PC-3 (cell line): ENCODE measurements around the gene CAPG. TPM values are rescaled to one million over a fixed set of nuclear protein-coding genes. Genes with fewer than 3 reads are reported as not detected.
"Not testable (repeated sequence)": the region's sequence is repeated elsewhere in the genome, so short reads cannot be mapped to it uniquely, and the experiment has no call there.

Experiments used
- ATAC-seq: fragments of 200-7000 bp; cut with Tn5 transposase; 2 replicates; pipeline ENCODE4 v1.9.1; 2020; ENCODE audit warnings: mild to moderate bottlenecking, moderate library complexity
- BruUV-seq: library from RNA; stranded (reverse); fragments of 400-500 nt; replicated peaks from 2 replicates; lab custom pipeline; 2021; lab: Mats Ljungman, UMichigan
- CTCF ChIA-PET: fragments of 300-600 bp; sonication (Branson Sonifier 250); formaldehyde crosslinking; loops from one replicate; lab custom pipeline; 2022; ENCODE audit warnings: antibody characterized with exemption; lab: Charles Lee
- POLR2A ChIA-PET: fragments of 300-600 bp; sonication (Branson Sonifier 250); formaldehyde crosslinking; loops from one replicate; lab custom pipeline; 2022; ENCODE audit warnings: antibody characterized with exemption; ENCODE audit not compliant: unreplicated experiment; lab: Charles Lee
- DNase-seq: peaks from one replicate; pipeline ENCODE4 v3.0.0-alpha.2; 2015
- H2AFZ ChIP-seq: fragments of 300-600 bp; sonication (generic); 2 replicates; pipeline ENCODE4 v1.6.0; 2016; ENCODE audit warnings: antibody characterized with exemption, low read length
- H3F3A ChIP-seq: fragments of 300-600 bp; sonication (generic); one replicate; pipeline ENCODE4 v1.6.0; 2017; ENCODE audit warnings: antibody characterized with exemption, low read length, control low read depth, mild to moderate bottlenecking; ENCODE audit not compliant: unreplicated experiment
- H3K27ac ChIP-seq: fragments of 300-600 bp; sonication (generic); 2 replicates; pipeline ENCODE4 v1.5.1; 2016; ENCODE audit warnings: mild to moderate bottlenecking, low read length
- H3K27me3 ChIP-seq: fragments of 300-600 bp; sonication (generic); 2 replicates; pipeline ENCODE4 v1.6.1; 2016; ENCODE audit warnings: low read length, mixed read lengths
- H3K36me3 ChIP-seq: fragments of 300-600 bp; sonication (generic); 2 replicates; pipeline ENCODE4 v1.6.1; 2016; ENCODE audit warnings: low read depth, mixed run types, low read length, mixed read lengths
- H3K4me1 ChIP-seq: fragments of 300-600 bp; sonication (generic); 2 replicates; pipeline ENCODE4 v1.5.1; 2016; ENCODE audit warnings: low read length; ENCODE audit not compliant: insufficient read depth
- H3K4me2 ChIP-seq: fragments of 300-600 bp; sonication (generic); 2 replicates; pipeline ENCODE4 v1.6.0; 2016; ENCODE audit warnings: low read length
- H3K4me3 ChIP-seq: fragments of 300-600 bp; sonication (generic); 2 replicates; pipeline ENCODE4 v1.5.1; 2016; ENCODE audit warnings: mild to moderate bottlenecking, low read length, mixed read lengths
- H3K79me2 ChIP-seq: fragments of 300-600 bp; sonication (generic); 2 replicates; pipeline ENCODE4 v1.6.1; 2017; ENCODE audit warnings: low read length, mixed read lengths
- H3K9ac ChIP-seq: fragments of 300-600 bp; sonication (generic); 2 replicates; pipeline ENCODE4 v1.6.0; 2016; ENCODE audit warnings: mild to moderate bottlenecking, low read length
- H3K9me2 ChIP-seq: fragments of 300-600 bp; sonication (generic); replicated peaks from 2 replicates; pipeline ENCODE4 v1.6.1; 2016; ENCODE audit warnings: mixed run types, low read length, mixed read lengths
- H3K9me3 ChIP-seq: fragments of 300-600 bp; sonication (generic); 2 replicates; pipeline ENCODE4 v1.6.1; 2016; ENCODE audit warnings: low read length, mixed read lengths
- H4K20me1 ChIP-seq: fragments of 300-600 bp; sonication (generic); 2 replicates; pipeline ENCODE4 v1.6.1; 2016; ENCODE audit warnings: low read length, mixed read lengths
- CTCF ChIP-seq: fragments of 300-600 bp; sonication (generic); conservative IDR thresholded peaks from 2 replicates; pipeline ENCODE4 v1.5.1; 2017; ENCODE audit warnings: antibody characterized with exemption, low read depth, mild to moderate bottlenecking, low read length
- EZH2 ChIP-seq: fragments of 300-600 bp; sonication (generic); IDR thresholded peaks from one replicate; pipeline ENCODE4 v1.6.1; 2017; ENCODE audit warnings: antibody characterized with exemption, mild to moderate bottlenecking, low read length; ENCODE audit not compliant: unreplicated experiment
- EZH2phosphoT487 ChIP-seq: fragments of 300-600 bp; sonication (generic); IDR thresholded peaks from 2 replicates; pipeline ENCODE4 v1.6.1; 2018; ENCODE audit warnings: mild to moderate bottlenecking, antibody characterized with exemption, low read length, borderline replicate concordance
- intact Hi-C: fragments of 100-400 bp; cut with micrococcal nuclease; formaldehyde crosslinking; loops from 2 replicates; pipeline ENCODE4 v1.9.0; 2023
- total RNA-seq: library from RNA; depleted of rRNA; stranded (reverse); fragments of >200 nt; gene quantifications from 2 replicates; pipeline ENCODE4 v1.2.3, GENCODE V29; 2014

CAPG gene
- total RNA-seq, 1 experiment from 2014 or later, result 221 TPM

GRCh38 chr2:85367180-85367579 is 43.0 kb downstream of the CAPG start:
- no peaks in the 10 kb centered on the region for H3K79me2 ChIP-seq
- CTCF ChIA-PET, result no interaction called here
- no peaks in the 10 kb centered on the region for H4K20me1 ChIP-seq
- H3K27ac ChIP-seq, result no peak overlapping the region
- no peak overlapping the region for H3K4me2 ChIP-seq
- H3K27me3 ChIP-seq, result no peaks in the 10 kb centered on the region
- TF ChIP-seq CTCF (no peak), EZH2phosphoT487 (no peak), EZH2 (no peak)
- no peak for DNase-seq
- H3K9me2 ChIP-seq, result no peaks in the 10 kb centered on the region
- peaks cover 14% of the 10 kb centered on the region for H3K4me1 ChIP-seq
- ATAC-seq, result no peak
- no peak overlapping the region for H3K4me3 ChIP-seq
- POLR2A ChIA-PET, result no interaction called here
- intact Hi-C loops, result no loop called here
- no peak overlapping the region for H3K9ac ChIP-seq
- no TSS peak for BruUV-seq
- H3K36me3 ChIP-seq, result peaks cover 2% of the 10 kb centered on the region; the same call in 1 of the 2 replicates
- H2AFZ ChIP-seq, result no peak overlapping the region
- no peaks in the 10 kb centered on the region for H3F3A ChIP-seq
- no peaks in the 10 kb centered on the region for H3K9me3 ChIP-seq

DNA sequence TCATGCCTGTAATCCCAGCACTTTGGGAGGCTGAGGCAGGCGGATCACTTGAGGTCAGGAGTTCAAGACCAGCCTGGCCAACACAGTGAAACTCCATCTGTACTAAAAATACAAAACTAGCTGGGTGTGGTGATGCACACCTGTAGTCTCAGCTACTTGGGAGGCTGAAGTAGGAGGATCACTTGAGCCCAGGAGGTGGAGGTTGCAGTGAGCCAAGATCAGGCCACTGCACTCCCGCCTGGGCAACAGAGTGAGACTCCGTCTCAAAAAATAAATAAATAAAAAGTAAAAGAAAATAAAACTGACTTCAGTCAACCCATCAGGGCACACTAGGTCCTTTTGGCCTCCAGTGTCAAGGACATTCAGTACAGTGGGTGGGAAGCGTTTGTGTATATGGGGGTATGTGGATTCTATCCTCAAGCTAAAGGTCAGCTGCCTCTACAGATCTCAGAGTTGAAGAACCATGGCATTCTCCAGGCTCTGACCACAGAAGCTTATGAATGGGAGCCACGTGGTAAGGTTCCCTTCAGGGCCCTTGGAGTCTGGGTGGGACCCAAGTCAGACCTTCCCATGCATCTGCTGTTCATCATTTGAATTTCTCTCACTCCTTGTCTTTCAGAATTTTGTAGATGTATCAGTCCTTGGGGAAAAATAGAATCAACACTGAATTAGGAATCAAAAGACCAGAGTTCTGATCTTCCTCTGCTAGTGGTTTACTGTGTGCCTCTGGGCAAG is 47.3 kb downstream of the CAPG start:
- DNase-seq, POLR2A ChIA-PET, H3K9me3 ChIP-seq, H3K9ac ChIP-seq, H3K36me3 ChIP-seq, H3K4me3 ChIP-seq, H2AFZ ChIP-seq, H3K4me2 ChIP-seq, H4K20me1 ChIP-seq, H3K9me2 ChIP-seq, H3K4me1 ChIP-seq, H3K27me3 ChIP-seq, H3K79me2 ChIP-seq, intact Hi-C loops, H3F3A ChIP-seq, ATAC-seq, CTCF ChIA-PET, BruUV-seq, H3K27ac ChIP-seq: not testable (repeated sequence)

DNA sequence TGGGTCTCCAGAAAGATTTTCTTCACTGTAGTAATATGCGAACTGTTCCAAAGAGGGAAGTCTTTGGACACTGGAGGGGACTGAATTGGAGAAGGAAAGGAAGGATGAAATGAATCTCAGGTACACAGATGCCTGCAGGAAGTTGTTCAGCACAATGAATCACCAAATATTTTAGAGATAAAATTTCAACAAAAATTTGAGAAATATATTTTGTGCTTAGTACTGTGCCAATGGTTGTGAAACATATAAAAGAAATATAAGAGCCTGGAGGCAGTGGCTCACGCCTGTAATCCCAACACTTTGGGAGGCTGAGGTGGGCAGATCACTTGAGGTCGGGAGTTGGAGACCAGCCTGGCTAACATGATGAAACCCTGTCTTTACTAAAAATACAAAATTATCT is 52.4 kb downstream of the CAPG start:
- intact Hi-C loops, result no loop called here
- H3K9me2 ChIP-seq, result no peaks in the 10 kb centered on the region
- ChIA-PET CTCF (no interaction called here), POLR2A (no interaction called here)
- ATAC-seq (no peak), DNase-seq (peak; percentile 35)
- peaks cover 37% of the 10 kb centered on the region for H3K79me2 ChIP-seq
- H3K4me2 ChIP-seq, result peak overlapping the region; percentile 65
- H3K4me3 ChIP-seq, result peak overlapping the region; percentile 34; the same call in 1 of the 2 replicates
- no peaks in the 10 kb centered on the region for H3K27me3 ChIP-seq
- H3F3A ChIP-seq, result no peaks in the 10 kb centered on the region
- no peaks in the 10 kb centered on the region for H3K9me3 ChIP-seq
- peaks cover 30% of the 10 kb centered on the region for H3K4me1 ChIP-seq
- no peak for TF ChIP-seq CTCF
- TF ChIP-seq EZH2phosphoT487, result no peak
- TF ChIP-seq EZH2, result no peak
- BruUV-seq, result no TSS peak
- peaks cover 9% of the 10 kb centered on the region; the same call in 1 of the 2 replicates for H4K20me1 ChIP-seq
- no peak overlapping the region for H3K27ac ChIP-seq
- H3K36me3 ChIP-seq, result peaks cover 7% of the 10 kb centered on the region
- no peak overlapping the region for H2AFZ ChIP-seq
- no peak overlapping the region for H3K9ac ChIP-seq
